Caco-2 (cell line): Measurements from ENCODE around the gene PEAK3. TPM values are rescaled to one million over a fixed set of nuclear protein-coding genes. Genes with fewer than 3 reads are reported as not detected.

Experiments used
- microRNA-seq: library from miRNA; unstranded; fragments of <30 nt; microRNA quantifications from one replicate; pipeline ENCODE4 v1.2.0, GENCODE V29; 2022
- total RNA-seq: library from RNA; stranded (reverse); gene quantifications from 2 replicates; pipeline ENCODE4 v1.2.3, GENCODE V29; 2022

PEAK3 gene
- total RNA-seq, 1 experiment from 2014 or later, result not detected

Small RNA genes within 50 kb of the gene (microRNA-seq; reads per million reads assigned to microRNA genes)
- gene MIR1227, result 5.0 reads per million, percentile 34 among the genes with 10 or more reads in this experiment
- not detected for gene MIR4321

Other genes with a start within 250 kb of the PEAK3 start
- gene MKNK2, start 230.9 kb downstream of the PEAK3 start, total RNA-seq, result 136 and 162 TPM in 2 replicates
- gene MOB3A, start 185.8 kb downstream of the PEAK3 start, total RNA-seq, result 10.8 and 11.7 TPM in 2 replicates
- 1.1 and 1.6 TPM in 2 replicates for gene IZUMO4, start 185.3 kb downstream of the PEAK3 start, total RNA-seq
- gene AP3D1, start 130.6 kb downstream of the PEAK3 start, total RNA-seq, result 150 and 151 TPM in 2 replicates
- gene DOT1L, start 118.2 kb downstream of the PEAK3 start, total RNA-seq, result 51.8 and 55.6 TPM in 2 replicates
- 119 TPM in 2 replicates for gene PLEKHJ1, start 45.8 kb downstream of the PEAK3 start, total RNA-seq
- gene SF3A2, start 45.4 kb downstream of the PEAK3 start, total RNA-seq, result 129 and 135 TPM in 2 replicates
- 19.3 and 19.4 TPM in 2 replicates for gene AMH, start 32.9 kb downstream of the PEAK3 start, total RNA-seq
- not detected in 2 replicates for gene JSRP1, start 25.8 kb downstream of the PEAK3 start, total RNA-seq
- 1.3 and 1.4 TPM in 2 replicates for gene LINGO3, start 26.0 kb upstream of the PEAK3 start, total RNA-seq
- gene LSM7, start 46.4 kb upstream of the PEAK3 start, total RNA-seq, result 141 and 152 TPM in 2 replicates
- 90.6 and 92.3 TPM in 2 replicates for gene SPPL2B, start 46.5 kb upstream of the PEAK3 start, total RNA-seq
- 0.49 and 0.66 TPM in 2 replicates for gene TMPRSS9, start 78.1 kb upstream of the PEAK3 start, total RNA-seq
- gene TIMM13, start 145.4 kb upstream of the PEAK3 start, total RNA-seq, result 200 and 217 TPM in 2 replicates
- gene LMNB2, start 174.8 kb upstream of the PEAK3 start, total RNA-seq, result 128 and 130 TPM in 2 replicates
- gene GADD45B, start 194.0 kb upstream of the PEAK3 start, total RNA-seq, result 20.2 and 23.8 TPM in 2 replicates